Keratinocyte (primary cell): ENCODE data around the gene GPX6. TPM values are rescaled to one million over a fixed set of nuclear protein-coding genes. Genes with fewer than 3 reads are reported as not detected.

Experiments used
- DNase-seq: peaks from one replicate; pipeline ENCODE4 v3.0.0-alpha.2; 2011; ENCODE audit warnings: low read depth, missing footprints, low spot score
- FAIRE-seq: peaks from 2 replicates; lab custom pipeline; 2011; peaks lifted over from hg19 to GRCh38; lab: Jason Lieb, UNC
- H2AFZ ChIP-seq: 2 replicates; pipeline ENCODE4 v1.6.0; 2012; ENCODE audit warnings: low read length, control low read depth, inconsistent platforms; ENCODE audit not compliant: control insufficient read depth
- H3K27ac ChIP-seq: 2 replicates; pipeline ENCODE4 v1.5.1; 2011; ENCODE audit warnings: low read length; ENCODE audit not compliant: control insufficient read depth, insufficient read depth
- H3K27me3 ChIP-seq: 3 replicates; pipeline ENCODE4 v1.6.0; 2011; ENCODE audit warnings: low read length; ENCODE audit not compliant: control insufficient read depth, insufficient read depth; ENCODE audit errors: extremely low read depth
- H3K36me3 ChIP-seq, 2 experiments: 2 replicates in 1 of 2; 3 replicates in 1 of 2; pipeline ENCODE4 v1.5.1; 2011; ENCODE audit warnings: low read length in 2 of 2, mild to moderate bottlenecking in 1 of 2; ENCODE audit not compliant: control insufficient read depth in 2 of 2, insufficient read depth in 2 of 2; ENCODE audit errors: extremely low read depth in 1 of 2
- H3K4me1 ChIP-seq: 3 replicates; pipeline ENCODE4 v1.5.1; 2011; ENCODE audit warnings: low read length; ENCODE audit not compliant: control insufficient read depth, insufficient read depth; ENCODE audit errors: extremely low read depth
- H3K4me2 ChIP-seq: 3 replicates; pipeline ENCODE4 v1.6.0; 2011; ENCODE audit warnings: low read depth, low read length; ENCODE audit not compliant: control insufficient read depth, insufficient read depth; ENCODE audit errors: extremely low read depth
- H3K4me3 ChIP-seq, 3 experiments: fragments of 200-600 bp in 1 of 3; sonication (generic) in 1 of 3; 2 replicates in 2 of 3; 3 replicates in 1 of 3; pipeline ENCODE4 v1.5.1; 2011 to 2016; ENCODE audit warnings: low read length in 3 of 3, mild to moderate bottlenecking in 3 of 3, control low read depth in 2 of 3, inconsistent platforms in 1 of 3, low read depth in 1 of 3, mixed read lengths in 1 of 3, mixed run types in 1 of 3, moderate library complexity in 1 of 3; ENCODE audit not compliant: control insufficient read depth in 2 of 3, insufficient read depth in 2 of 3; ENCODE audit errors: extremely low read depth in 1 of 3
- H3K79me2 ChIP-seq: 2 replicates; pipeline ENCODE4 v1.6.0; 2012; ENCODE audit warnings: low read length; ENCODE audit not compliant: control insufficient read depth, insufficient read depth
- H3K9ac ChIP-seq: 3 replicates; pipeline ENCODE4 v1.6.0; 2011; ENCODE audit warnings: low read length; ENCODE audit not compliant: control insufficient read depth, insufficient read depth; ENCODE audit errors: extremely low read depth
- H3K9me1 ChIP-seq: 3 replicates; pipeline ENCODE4 v1.6.0; 2011; ENCODE audit warnings: low read length; ENCODE audit not compliant: control insufficient read depth, insufficient read depth; ENCODE audit errors: extremely low read depth
- H3K9me3 ChIP-seq: 2 replicates; pipeline ENCODE4 v1.5.1; 2012; ENCODE audit warnings: low read depth, low read length; ENCODE audit not compliant: control insufficient read depth
- H4K20me1 ChIP-seq: 3 replicates; pipeline ENCODE4 v1.6.0; 2011; ENCODE audit warnings: low read length; ENCODE audit not compliant: control insufficient read depth, insufficient read depth; ENCODE audit errors: extremely low read depth
- EZH2 ChIP-seq: IDR thresholded peaks from one replicate; pipeline ENCODE4 v1.6.1; 2012; ENCODE audit warnings: inconsistent platforms, mild to moderate bottlenecking, low read length, moderate library complexity
- dilution Hi-C: fragments of 300-500 bp; cut with MboI; formaldehyde crosslinking; loops from one replicate; pipeline ENCODE4 v1.7.0; 2020; ENCODE audit warnings: low sequenced_read_pairs; ENCODE audit not compliant: extremely low pct_ligation_motif_present
- polyA plus RNA-seq, 5 experiments: library from polyadenylated mRNA; depleted of rRNA in 3 of 5; stranded (reverse) in 3 of 5; stranded (forward) in 1 of 5; unstranded in 1 of 5; fragments of >200 nt; gene quantifications; 1 replicate in 1 of 5; 2 replicates in 3 of 5; 3 replicates in 1 of 5; pipeline versions ENCODE4 v1.2.1 to v1.2.3, GENCODE V29; 2011 to 2012; ENCODE audit warnings: missing spikeins in 2 of 5, low read depth in 1 of 5, low replicate concordance in 1 of 5
- TF ChIP-seq, protein P1 (sequence below), 3 experiments: IDR thresholded peaks in 1 of 3; conservative IDR thresholded peaks in 1 of 3; optimal IDR thresholded peaks in 1 of 3; 2 replicates in 2 of 3; 3 replicates in 1 of 3; pipeline versions ENCODE3 to v1.5.1; 2011; ENCODE audit warnings: low read length in 3 of 3, mild to moderate bottlenecking in 3 of 3, moderate library complexity in 2 of 3, control low read depth in 1 of 3, inconsistent platforms in 1 of 3; ENCODE audit not compliant: insufficient read depth in 2 of 3; ENCODE audit errors: extremely low read depth in 1 of 3

The GPX6 gene
- polyA plus RNA-seq, 1 donor (not counting 4 experiments of a cell fraction or from before 2014, with no cell fraction given), result not detected

GRCh38 chr6:28486988-28487742 is 28.4 kb downstream of the GPX6 start:
- Histone ChIP-seq H3K79me2 (no peaks in the 10 kb centered on the region), H3K9me3 (no peaks in the 10 kb centered on the region), H3K9ac (no peak overlapping the region), H3K4me2 (no peak overlapping the region), H3K4me3 (no peak overlapping the region), H3K27ac (no peak overlapping the region), H4K20me1 (no peaks in the 10 kb centered on the region), H3K4me1 (peaks cover 4% of the 10 kb centered on the region), H3K27me3 (peaks cover 4% of the 10 kb centered on the region), H3K9me1 (no peaks in the 10 kb centered on the region), H3K36me3 (no peaks in the 10 kb centered on the region), H2AFZ (no peak overlapping the region)
- TF ChIP-seq EZH2, result no peak
- TF ChIP-seq, protein P1, sequence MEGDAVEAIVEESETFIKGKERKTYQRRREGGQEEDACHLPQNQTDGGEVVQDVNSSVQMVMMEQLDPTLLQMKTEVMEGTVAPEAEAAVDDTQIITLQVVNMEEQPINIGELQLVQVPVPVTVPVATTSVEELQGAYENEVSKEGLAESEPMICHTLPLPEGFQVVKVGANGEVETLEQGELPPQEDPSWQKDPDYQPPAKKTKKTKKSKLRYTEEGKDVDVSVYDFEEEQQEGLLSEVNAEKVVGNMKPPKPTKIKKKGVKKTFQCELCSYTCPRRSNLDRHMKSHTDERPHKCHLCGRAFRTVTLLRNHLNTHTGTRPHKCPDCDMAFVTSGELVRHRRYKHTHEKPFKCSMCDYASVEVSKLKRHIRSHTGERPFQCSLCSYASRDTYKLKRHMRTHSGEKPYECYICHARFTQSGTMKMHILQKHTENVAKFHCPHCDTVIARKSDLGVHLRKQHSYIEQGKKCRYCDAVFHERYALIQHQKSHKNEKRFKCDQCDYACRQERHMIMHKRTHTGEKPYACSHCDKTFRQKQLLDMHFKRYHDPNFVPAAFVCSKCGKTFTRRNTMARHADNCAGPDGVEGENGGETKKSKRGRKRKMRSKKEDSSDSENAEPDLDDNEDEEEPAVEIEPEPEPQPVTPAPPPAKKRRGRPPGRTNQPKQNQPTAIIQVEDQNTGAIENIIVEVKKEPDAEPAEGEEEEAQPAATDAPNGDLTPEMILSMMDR (optimal IDR thresholded peaks at IDR 0.05 in 1 of 3, IDR thresholded peaks at IDR 0.05 in 1 of 3, conservative IDR thresholded peaks at IDR 0.05 in 1 of 3; ENCODE audit: extremely low read depth in 1 of 3, insufficient read depth in 2 of 3, low read length in 3 of 3), result no peak
- no peak for FAIRE-seq
- DNase-seq, result no peak
- dilution Hi-C loops, result no loop called here

- Histone ChIP-seq H2AFZ (no peak overlapping the region), H3K79me2 (no peaks in the 10 kb centered on the region), H3K4me3 (no peak overlapping the region), H3K4me1 (peaks cover 4% of the 10 kb centered on the region), H3K9me3 (no peaks in the 10 kb centered on the region), H3K27me3 (peaks cover 4% of the 10 kb centered on the region), H4K20me1 (no peaks in the 10 kb centered on the region), H3K4me2 (no peak overlapping the region), H3K9ac (no peak overlapping the region), H3K27ac (no peak overlapping the region), H3K36me3 (no peaks in the 10 kb centered on the region), H3K9me1 (no peaks in the 10 kb centered on the region)
- no peak for FAIRE-seq
- TF ChIP-seq, protein P1 (optimal IDR thresholded peaks at IDR 0.05 in 1 of 3, IDR thresholded peaks at IDR 0.05 in 1 of 3, conservative IDR thresholded peaks at IDR 0.05 in 1 of 3; ENCODE audit: extremely low read depth in 1 of 3, insufficient read depth in 2 of 3, low read length in 3 of 3), result no peak
- TF ChIP-seq EZH2, result no peak
- no peak for DNase-seq
- dilution Hi-C loops, result no loop called here
Observed at GRCh38 chr6:28486533-28486932, 29.1 kb downstream of the GPX6 start.
